HCEC 1CT (cell line): Measurements from ENCODE around the gene OSBPL1A.

Source experiments
- DNase-seq: peaks from one replicate; pipeline ENCODE4 v3.0.0-alpha.2; 2017

Gene OSBPL1A

DNA sequence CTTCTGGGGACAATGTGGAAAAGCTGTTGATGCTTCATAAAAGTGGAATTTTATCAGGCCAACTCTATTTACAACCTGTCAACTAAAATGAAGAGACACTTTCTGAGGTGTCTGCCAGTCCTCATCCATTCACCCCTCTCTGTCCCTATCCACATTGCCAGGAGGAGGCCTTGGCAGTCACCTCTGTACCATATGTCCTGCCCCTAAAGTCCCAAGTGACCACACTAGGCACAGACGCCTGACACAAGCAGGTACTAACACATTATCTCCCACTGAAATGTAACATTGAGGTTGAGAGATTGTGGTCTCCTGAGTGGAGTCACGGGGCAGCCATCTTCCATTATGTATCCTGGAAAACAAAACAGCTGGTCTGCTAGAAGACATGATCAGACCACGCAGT is 71.4 kb downstream of the OSBPL1A start:
- DNase-seq: no peak

GRCh38 chr18:24322584-24323136 is 75.0 kb downstream of the OSBPL1A start:
- peak; percentile 28 for DNase-seq

- peak; percentile 13 for DNase-seq
Observed at GRCh38 chr18:24321071-24321470, 76.6 kb downstream of the OSBPL1A start.

DNA sequence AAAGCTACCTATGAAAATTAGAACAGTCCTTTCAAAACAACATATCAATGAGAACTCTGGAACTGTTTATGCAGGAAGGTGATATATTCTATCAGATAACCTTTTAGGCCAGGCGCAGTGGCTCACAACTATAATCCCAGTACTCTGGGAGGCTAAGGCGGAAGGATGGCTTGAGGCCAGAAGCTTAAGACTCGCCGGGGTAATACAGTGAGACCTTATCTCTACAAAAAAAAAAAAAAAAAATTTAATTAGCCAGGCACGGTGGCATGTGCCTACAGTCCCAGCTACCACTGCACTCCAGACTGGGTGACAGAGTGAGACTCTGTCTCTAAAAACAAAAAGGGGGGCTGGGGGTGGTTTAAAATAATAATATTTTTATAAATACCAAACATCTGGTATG is 77.9 kb downstream of the OSBPL1A start:
- no peak for DNase-seq

- DNase-seq: no peak
Observed at GRCh38 chr18:24317370-24317769, 80.3 kb downstream of the OSBPL1A start.

- peak; percentile 43 for DNase-seq
Observed at GRCh38 chr18:24315170-24315569, 82.5 kb downstream of the OSBPL1A start.

DNA sequence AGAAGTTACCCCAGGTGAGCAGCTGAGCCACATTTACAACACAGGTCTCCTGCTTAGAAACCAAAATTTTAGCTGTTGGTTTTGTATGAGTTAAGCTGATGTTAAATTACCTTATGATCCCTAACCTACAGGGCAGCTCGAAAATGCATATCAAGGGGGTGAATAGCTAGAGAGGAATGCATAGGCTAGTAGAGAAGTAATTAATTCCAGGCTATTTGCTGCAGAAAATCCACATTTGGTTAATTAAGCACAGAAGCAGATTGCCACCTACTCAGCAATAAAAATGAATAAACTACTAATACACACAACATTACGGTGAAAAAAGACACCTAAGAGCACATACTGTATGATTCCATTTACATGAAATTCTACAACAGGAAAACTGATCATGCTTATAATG is 91.4 kb downstream of the OSBPL1A start:
- no peak for DNase-seq

DNA sequence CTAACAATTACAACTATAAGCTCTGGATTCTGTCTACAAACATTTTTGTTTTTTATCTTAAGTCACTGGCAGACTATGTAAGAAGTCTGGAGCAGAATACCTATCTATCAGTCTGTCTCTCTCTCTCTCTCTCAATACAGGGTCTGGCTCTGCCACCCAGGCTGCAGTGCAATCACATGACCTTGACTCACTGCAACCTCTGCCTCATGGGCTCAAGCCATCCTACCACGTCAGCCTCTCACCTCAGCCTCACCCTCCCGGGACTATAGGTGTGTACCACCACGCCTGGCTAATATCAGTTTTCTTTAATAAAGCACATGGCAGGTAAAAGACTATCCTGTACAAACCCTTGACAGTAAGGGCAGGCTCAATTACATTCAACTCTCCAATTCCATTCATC is 96.9 kb downstream of the OSBPL1A start:
- no peak for DNase-seq

GRCh38 chr18:24296276-24296675 is 101.3 kb downstream of the OSBPL1A start:
- no peak for DNase-seq

GRCh38 chr18:24293254-24293653 is 104.4 kb downstream of the OSBPL1A start:
- DNase-seq: no peak

- no peak for DNase-seq
Observed at GRCh38 chr18:24278591-24278990, 119.0 kb downstream of the OSBPL1A start.

DNA sequence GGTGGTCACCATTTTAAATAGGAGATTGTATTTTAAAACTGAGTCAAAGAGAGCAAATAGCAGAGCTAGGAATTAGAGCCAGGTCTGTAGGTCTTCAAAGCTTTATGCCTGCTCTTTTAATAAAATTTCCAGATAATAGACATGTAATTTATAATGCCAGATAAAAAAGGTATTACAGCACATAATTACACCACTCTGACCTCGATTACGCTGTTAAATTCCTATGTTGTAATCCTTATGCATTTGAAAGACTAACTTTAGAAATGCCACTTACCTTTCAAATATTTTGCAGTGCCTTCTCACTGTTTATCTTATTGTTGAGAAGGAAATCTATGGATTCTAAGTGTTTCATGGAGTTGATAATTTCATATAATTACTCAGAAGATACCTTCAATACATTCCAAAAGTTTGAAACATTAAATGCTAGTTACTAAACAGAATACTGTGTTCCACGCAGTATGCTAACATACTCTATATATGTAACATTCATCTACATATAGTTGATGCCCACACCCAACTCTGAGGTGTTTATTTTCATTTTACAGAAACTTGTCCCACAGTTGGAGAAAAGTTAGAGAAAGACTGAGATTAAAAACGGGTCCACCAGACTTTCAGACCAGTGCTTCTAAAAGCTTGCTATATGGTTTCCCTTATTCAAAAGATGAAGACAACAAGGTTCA is 120.0 kb downstream of the OSBPL1A start:
- DNase-seq: no peak

DNA sequence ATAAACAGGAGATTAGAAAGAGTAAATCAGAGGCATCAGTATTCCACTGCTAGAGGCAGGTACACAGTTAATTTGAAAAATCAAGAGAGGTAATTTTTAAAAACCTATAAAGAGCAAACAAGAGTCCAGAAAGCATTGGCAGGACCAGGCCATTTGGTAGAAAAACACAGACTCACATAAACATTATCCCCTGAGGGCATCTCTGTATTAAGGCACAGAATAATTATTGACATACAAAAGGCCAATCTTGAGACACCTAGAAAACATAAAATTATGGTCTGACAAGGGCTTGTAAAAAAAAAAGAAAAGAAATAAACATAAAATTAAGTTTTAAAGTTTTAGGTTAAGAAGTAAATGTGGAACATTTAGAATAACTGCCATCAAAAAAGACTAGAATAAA is 120.6 kb downstream of the OSBPL1A start:
- no peak for DNase-seq

- no peak for DNase-seq
Observed at GRCh38 chr18:24274837-24275236, 122.8 kb downstream of the OSBPL1A start.

DNA sequence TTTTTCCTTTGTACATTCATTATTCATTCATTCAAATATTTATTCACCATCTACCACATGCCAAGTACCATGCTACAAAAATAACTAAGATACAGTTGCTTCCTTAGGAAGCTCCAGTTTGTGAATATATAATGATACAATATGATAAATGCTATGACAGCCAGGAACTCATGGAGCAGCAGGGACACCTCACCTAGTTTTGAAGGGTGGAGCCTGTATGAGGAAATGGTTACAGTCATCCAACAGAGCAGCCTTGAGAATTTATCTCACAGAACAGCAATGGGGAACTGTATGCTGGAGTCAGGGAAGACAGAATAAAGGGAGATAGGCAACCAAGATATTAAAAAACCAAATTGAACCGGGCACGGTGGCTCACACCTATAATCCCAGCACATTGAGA is 124.0 kb downstream of the OSBPL1A start:
- peak; percentile 27 for DNase-seq

DNA sequence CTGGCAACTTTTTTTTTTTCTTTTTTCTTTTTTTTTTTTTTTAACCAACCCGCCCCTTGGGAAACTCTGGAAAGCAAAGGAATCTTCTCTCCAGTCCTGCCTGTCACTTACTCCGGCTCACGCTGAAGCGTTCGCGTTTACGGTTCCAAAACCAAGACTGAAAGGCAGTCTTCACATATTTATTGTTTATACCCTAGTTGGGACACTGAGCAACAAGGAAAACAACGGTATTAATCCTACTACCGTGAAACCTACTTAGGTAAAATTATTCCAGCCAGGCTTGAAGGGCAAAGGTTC is 125.4 kb downstream of the OSBPL1A start:
- no peak for DNase-seq

DNA sequence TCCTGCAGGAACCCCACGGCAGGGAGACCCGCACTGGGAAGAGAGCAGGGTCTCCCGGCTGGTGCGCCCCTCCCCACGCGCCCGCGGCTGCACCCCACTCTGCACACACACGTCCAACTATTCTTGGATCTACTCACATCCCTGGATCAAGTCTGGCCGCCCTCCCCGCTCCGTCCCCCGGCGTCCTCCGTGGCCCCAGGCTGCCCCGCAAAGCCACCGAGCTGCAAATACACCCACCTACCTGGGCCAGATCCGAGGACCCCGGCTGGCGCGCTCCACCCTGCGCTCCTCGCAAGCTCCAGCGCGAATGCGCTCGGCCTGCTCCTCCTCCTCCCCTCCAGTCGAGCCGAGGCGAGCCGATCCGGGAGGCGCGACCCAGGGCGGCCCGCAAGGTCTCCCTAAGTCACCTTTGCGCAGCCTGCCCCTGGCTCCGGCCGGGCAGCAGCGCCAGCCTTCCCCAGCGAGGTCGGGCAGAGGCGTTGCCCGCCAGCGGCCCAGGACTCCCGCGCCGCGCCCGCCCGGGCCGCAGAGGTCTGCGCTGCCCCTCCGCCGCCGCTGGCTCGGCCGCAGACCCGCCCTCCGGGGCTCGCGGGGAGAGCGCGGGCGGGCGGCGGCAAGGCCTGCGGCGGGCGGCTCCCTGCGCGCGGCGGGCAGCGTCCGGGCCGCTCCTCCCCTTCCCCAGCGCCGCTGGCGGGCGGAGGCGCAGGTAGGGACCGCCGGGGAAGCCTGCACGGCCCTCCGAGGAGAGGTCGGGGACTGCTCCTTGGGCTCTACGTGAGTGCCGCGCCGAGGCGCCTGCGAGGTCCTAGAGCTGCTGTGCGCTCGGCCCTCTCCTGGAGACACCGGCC is 126.0 kb downstream of the OSBPL1A start:
- peak; percentile 80 for DNase-seq

GRCh38 chr18:24270937-24271380 is 126.7 kb downstream of the OSBPL1A start:
- DNase-seq: peak; percentile 64

DNA sequence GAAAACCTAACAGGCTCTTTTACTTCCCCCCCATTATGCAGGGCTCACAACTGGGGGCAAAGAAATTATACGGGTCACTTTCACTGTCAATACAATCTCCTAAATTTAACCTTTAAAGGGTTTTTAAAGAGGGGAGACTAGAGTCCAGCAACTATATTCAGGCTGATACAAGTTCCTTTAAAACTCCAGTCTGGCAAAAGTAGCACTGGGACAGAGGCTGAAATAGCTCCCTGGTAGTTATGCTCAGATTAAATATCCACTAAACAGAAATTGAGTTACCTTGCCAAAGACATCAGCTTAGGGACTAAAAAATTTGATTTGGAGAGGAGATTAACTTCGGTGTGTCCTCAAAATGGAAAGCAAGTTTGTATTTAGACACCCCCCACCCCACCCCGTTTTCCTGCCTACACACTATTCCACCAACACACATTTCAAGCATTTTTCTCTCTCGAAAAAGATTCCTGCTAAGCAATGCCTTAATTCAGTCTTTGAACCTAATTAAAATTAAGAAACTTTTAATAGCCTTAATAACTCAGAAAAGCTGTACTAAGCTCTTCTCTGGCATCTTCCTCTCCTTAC is 127.2 kb downstream of the OSBPL1A start:
- DNase-seq: no peak

DNA sequence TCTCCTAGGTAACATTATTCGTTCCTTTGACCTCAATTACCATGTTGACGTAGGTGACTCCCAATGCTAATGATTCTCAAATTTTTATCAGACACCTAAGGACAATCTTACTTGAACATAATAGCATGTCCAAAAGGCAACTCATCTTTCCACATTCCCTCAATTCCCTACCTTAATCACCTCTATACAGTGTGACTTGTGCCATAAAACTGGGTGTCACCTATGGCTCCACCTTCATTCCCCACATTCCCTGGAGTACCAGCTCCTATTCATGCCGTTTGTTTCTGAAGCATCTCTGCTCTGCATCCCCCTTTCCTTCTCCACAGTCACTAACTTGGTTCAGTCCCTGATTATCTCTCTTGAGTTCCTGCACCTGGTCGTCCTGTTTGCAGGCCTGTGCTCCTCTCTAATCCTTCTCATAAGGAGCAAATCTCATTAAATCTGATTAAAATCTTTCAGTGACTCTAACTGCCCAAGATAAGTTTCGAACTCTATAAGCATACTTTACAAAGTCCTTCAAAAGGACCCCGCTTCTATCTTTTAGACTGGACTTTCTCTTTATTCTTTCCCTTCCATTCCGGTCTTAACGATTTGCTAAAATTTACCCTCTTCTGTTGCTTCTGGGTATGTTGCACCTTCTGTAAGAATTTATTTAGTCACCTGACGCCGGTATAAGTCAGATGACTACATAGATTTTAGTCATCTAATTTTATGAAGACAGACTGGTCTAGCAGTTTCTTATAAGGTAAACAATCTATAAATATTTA is 128.7 kb downstream of the OSBPL1A start:
- peak; percentile 36 for DNase-seq

DNA sequence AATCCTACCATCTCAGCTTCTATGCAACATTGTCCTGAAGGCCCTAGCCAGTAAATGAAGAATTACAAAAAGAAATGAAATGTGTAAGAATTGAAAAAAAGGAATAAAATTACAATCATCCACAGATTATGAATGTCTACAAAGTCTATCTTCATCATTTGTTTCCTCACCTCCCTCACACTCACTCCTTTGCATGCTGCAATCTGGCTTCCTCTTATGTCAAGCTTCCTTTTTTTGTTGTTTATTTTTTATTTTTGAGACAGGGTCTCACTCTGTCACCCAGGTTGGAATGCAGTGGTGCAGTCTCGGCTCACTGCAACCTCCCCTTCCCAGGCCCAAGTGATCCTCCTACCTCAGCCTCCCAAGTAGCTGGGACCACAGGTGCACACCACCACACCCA is 129.7 kb downstream of the OSBPL1A start:
- DNase-seq: no peak

GRCh38 chr18:24266131-24266530 is 131.5 kb downstream of the OSBPL1A start:
- no peak for DNase-seq

- no peak for DNase-seq
Observed at GRCh38 chr18:24265502-24266064, 132.0 kb downstream of the OSBPL1A start.
